ENCODE data around the gene RNF223. TPM values are rescaled to one million over a fixed set of nuclear protein-coding genes. Genes with fewer than 3 reads are reported as not detected.

Gene RNF223
- total RNA-seq, 1 experiment from 2014 or later = 147 TPM

DNA sequence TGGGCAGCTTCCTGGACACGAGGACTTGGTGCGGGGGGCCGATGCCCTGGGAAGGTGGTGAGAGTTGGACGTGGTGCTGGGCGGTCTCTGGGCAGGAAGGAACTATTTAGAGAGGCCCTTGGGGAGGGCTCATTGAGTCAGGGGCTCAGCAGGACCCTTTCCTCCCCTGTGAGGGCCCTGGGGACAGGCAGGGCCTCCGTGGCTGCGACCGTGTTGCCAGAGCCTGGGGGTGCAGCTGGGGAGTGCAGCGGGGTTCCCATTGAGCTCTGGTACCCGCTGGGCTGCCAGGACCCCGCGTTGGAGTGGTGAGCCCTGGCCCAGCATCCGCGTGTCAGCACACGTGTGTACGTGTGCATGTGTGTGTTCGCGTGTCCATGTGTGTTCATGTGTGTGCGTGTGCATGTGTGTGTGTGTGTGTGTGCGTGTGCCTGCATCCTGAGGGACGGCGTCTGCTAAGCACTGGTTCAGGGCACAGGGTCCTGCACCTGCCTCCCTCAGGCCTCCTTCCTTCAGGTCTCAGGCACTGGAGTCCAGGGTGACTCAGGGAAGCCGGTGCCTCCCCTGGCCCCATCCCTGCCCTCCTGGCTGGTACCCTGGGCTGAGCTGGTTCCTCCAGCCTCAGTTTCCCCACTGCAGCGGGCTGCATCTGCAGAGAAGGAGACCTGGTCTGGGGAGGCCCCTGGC lies 10.7 kb downstream of the RNF223 start:
- Histone ChIP-seq H4K20me1 (ENCODE audit: low read length) (no peaks in the 10 kb centered on the region), H2AFZ (ENCODE audit: low read length) (no peak overlapping the region), H3F3A (ENCODE audit: low read length, unreplicated experiment) (peaks cover 6% of the 10 kb centered on the region), H3K36me3 (ENCODE audit: low read depth, low read length) (no peaks in the 10 kb centered on the region), H3K27ac (ENCODE audit: low read length) (peak overlapping the region; percentile 87), H3K27me3 (ENCODE audit: low read length) (no peaks in the 10 kb centered on the region), H3K4me1 (ENCODE audit: insufficient read depth, low read length) (peaks cover 66% of the 10 kb centered on the region), H3K4me2 (ENCODE audit: low read length) (peak overlapping the region; percentile 86), H3K79me2 (ENCODE audit: low read length) (peaks cover 3% of the 10 kb centered on the region; the same call in 1 of the 2 replicates), H3K9ac (ENCODE audit: low read length) (peak overlapping the region; percentile 70), H3K9me2 (replicated peaks; ENCODE audit: low read length) (no peaks in the 10 kb centered on the region), H3K9me3 (ENCODE audit: low read length) (no peaks in the 10 kb centered on the region), H3K4me3 (ENCODE audit: low read length) (peak overlapping the region; percentile 59)
- intact Hi-C loops (cut with micrococcal nuclease) = loop anchor here (2.0 to 10.0 kb wide), 3 partner anchors 49 to 551 kb away; partner anchors contain the start of gene MIB2
- no TSS peak for BruUV-seq (replicated peaks)
- CTCF ChIA-PET = interaction anchor here (1.0 to 3.1 kb wide), 9 partner anchors 16 to 228 kb away, joined by 3 to 23 read pairs (median 5); partner anchors contain the start of genes AGRN, ISG15 and PERM1
- TF ChIP-seq EZH2 (IDR thresholded peaks at IDR 0.05; ENCODE audit: low read length, unreplicated experiment) (no peak), EZH2phosphoT487 (IDR thresholded peaks at IDR 0.05; ENCODE audit: borderline replicate concordance, low read length) (no peak), CTCF (conservative IDR thresholded peaks at IDR 0.05; ENCODE audit: low read depth, low read length) (no peak)
- DNase-seq (no peak), ATAC-seq (no peak)
- POLR2A ChIA-PET (ENCODE audit: unreplicated experiment) = no interaction called here

GRCh38 chr1:1062348-1063163 lies 11.6 kb downstream of the RNF223 start:
- ATAC-seq = no peak
- Histone ChIP-seq H3K27ac (ENCODE audit: low read length) (peak overlapping the region; percentile 87), H3K36me3 (ENCODE audit: low read depth, low read length) (no peaks in the 10 kb centered on the region), H2AFZ (ENCODE audit: low read length) (no peak overlapping the region), H3K4me3 (ENCODE audit: low read length) (peak overlapping the region; percentile 61), H3K9me2 (replicated peaks; ENCODE audit: low read length) (no peaks in the 10 kb centered on the region), H3K4me2 (ENCODE audit: low read length) (peak overlapping the region; percentile 86), H3K79me2 (ENCODE audit: low read length) (peaks cover 3% of the 10 kb centered on the region; the same call in 1 of the 2 replicates), H3K9me3 (ENCODE audit: low read length) (no peaks in the 10 kb centered on the region), H3F3A (ENCODE audit: low read length, unreplicated experiment) (peaks cover 6% of the 10 kb centered on the region), H3K9ac (ENCODE audit: low read length) (peak overlapping the region; percentile 70), H4K20me1 (ENCODE audit: low read length) (no peaks in the 10 kb centered on the region), H3K4me1 (ENCODE audit: insufficient read depth, low read length) (peaks cover 64% of the 10 kb centered on the region), H3K27me3 (ENCODE audit: low read length) (no peaks in the 10 kb centered on the region)
- no peak for DNase-seq
- no peak for TF ChIP-seq CTCF (conservative IDR thresholded peaks at IDR 0.05; ENCODE audit: low read depth, low read length)
- no peak for TF ChIP-seq EZH2phosphoT487 (IDR thresholded peaks at IDR 0.05; ENCODE audit: borderline replicate concordance, low read length)
- TF ChIP-seq EZH2 (IDR thresholded peaks at IDR 0.05; ENCODE audit: low read length, unreplicated experiment) = no peak
- BruUV-seq (replicated peaks) = no TSS peak
- intact Hi-C loops (cut with micrococcal nuclease) = loop anchor here (2.0 to 10.0 kb wide), 3 partner anchors 48 to 552 kb away; partner anchors contain the start of gene MIB2
- ChIA-PET CTCF (interaction anchor here (0.7 to 3.1 kb wide), 4 partner anchors 43 to 80 kb away, joined by 3 to 23 read pairs (median 4); partner anchors contain the start of genes AGRN and PERM1), POLR2A (ENCODE audit: unreplicated experiment) (interaction anchor here (1.0 kb wide), 1 partner anchor 41 kb away, joined by 3 read pairs; no protein-coding TSS in a partner anchor)
